ENCODE data around the gene LRRN2.

GRCh38 chr1:204697893-204698292, 12.4 kb upstream of the LRRN2 start:
- TF ChIP-seq CTCF (IDR thresholded peaks at IDR 0.05; ENCODE audit: insufficient read depth, low read depth, low read length) = no peak
- no peak for TF ChIP-seq EZH2 (IDR thresholded peaks at IDR 0.05; ENCODE audit: insufficient read depth, low read length)

Data from astrocyte (in vitro differentiated cells and primary cell).